ENCODE measurements around the gene ZFHX2. TPM values are rescaled to one million over a fixed set of nuclear protein-coding genes. Genes with fewer than 3 reads are reported as not detected.

The ZFHX2 gene
- total RNA-seq, 8 experiments from 2014 or later, result 2.3 to 7.9 (median 4.7) TPM

DNA sequence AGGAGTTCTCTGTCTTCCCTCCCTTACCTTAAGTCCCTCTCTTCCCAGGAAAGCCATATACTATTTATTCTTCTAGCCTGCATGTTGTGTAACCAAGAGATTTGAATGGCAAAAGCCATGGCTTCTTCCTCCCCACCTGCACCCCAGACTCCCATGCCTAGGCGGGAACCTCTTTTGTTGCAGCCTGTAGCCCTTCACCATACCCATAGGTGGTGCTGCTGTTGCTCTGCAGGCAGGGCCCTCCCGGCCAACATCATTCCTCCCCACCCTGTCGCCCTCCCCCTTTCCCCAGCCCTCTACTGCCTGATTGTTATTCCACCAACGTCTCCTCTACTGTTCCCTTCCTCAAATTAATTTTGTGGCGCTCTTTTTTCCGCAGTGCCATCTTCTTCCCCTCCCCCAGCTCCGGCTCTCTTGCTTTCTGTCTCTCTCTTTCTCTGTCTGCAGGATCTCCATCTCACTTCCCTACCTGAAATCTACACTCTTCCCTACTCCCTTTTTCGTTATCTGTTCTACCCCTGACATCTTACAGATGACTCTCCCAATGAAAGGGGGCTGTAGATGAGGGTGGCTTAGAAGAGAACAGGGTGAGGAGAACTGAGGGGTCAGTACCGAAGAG, 68.2 kb downstream of the ZFHX2 start:
- in situ Hi-C loops (cut with MboI; ENCODE audit: low pct_unique_long_range_greater_than_20kb in 2 of 9, low sequenced_read_pairs in 9 of 9, unreplicated experiment in 9 of 9), result loop anchor here in 7 of 9 experiments (10.0 kb wide), 2 partner anchors 71 to 81 kb away; partner anchors contain the start of genes THTPA (in 6 of the 7), ZFHX2 (in 6 of the 7) and AP1G2 (in 1 of the 7)
- peaks cover 22 to 34% of the 10 kb centered on the region in 2 donors for H3K4me1 ChIP-seq (replicated peaks in 1 of 2)
- H3K27ac ChIP-seq, result peak overlapping the region; percentile 76 to 94
- peak; percentile 87 to 98 (median 88) for ATAC-seq (replicated peaks in 6 of 8)
- H3K4me3 ChIP-seq, result no peak overlapping the region
- WGBS, 10 experiments, result 28 to 93% (median 43%) methylated on average over 1 to 7 of the region's 9 CpGs; no CpG with 5 or more reads in 3 of the 10 experiments

DNA sequence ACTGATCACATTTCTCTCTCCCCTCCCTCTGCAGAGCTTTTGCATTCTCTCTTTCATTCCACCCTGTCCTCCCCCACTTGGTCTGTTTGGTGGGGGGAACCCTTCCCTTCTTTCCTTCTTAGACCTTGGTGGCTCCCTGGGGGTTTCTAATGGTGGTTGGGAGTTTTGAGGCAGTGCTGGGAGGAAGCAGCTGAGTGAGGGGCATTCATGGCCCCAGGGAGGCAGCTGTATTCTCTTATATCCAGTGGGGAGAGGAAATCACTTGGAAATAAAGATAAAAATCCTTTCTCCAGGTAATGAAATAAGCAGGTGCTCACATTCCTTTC, 68.8 kb downstream of the ZFHX2 start:
- Histone ChIP-seq H3K4me3 (peak overlapping the region in 1 of 5 donors; percentile 1), H3K27ac (peak overlapping the region; percentile 76 to 94)

DNA sequence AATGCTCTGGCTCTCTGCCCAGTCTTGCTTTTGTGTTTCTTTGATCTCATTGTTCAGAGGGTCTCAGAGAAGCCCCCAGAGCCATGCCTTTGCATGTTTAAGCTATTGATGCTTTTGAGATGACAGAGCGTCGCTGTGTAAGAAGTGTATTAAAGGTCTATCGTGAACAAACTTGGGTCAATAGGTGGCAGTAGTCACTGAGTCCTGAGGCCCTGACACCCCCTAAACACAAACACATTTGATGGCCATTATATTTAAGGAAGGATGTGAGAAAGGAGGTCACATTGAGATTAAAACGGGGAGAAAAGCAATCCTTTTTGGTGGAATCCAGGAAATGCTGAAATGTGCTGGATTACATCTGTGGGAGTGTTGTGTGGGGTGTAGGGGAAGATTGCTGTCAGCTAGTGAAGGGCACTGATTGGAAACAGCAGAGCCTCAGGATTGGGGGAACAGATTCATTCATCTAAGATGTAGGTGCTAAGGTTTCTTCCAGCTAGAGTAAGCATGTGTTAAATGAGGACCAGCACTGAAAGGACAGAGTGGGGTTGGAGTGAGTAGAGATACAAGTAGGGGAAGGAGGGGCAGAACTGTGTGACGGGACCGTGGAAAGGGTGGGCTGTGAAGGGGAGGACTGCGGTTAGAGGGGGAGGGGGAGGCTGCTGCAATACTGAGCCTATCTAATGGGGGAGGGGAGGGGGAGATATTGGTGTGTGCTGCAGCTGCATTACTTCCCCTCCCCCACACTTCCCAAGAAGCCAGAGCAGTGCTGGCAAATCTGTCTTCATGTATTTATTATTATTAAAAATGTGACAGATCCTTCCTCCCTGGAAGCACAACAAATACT, 69.4 kb downstream of the ZFHX2 start:
- ATAC-seq (replicated peaks in 6 of 8), result peak in 5 of 8 experiments; percentile 72 to 81 (median 74)
- Histone ChIP-seq H3K4me3 (peak overlapping the region in 2 of 5 donors; percentile 1 to 7), H3K4me1 (replicated peaks in 1 of 2) (peaks cover 22 to 34% of the 10 kb centered on the region in 2 donors), H3K27ac (peak overlapping the region; percentile 76 to 94)
- in situ Hi-C loops (cut with MboI; ENCODE audit: low pct_unique_long_range_greater_than_20kb in 2 of 9, low sequenced_read_pairs in 9 of 9, unreplicated experiment in 9 of 9), result loop anchor here in 7 of 9 experiments (10.0 kb wide), 2 partner anchors 73 to 83 kb away; partner anchors contain the start of genes THTPA (in 6 of the 7), ZFHX2 (in 6 of the 7) and AP1G2 (in 1 of the 7)
- WGBS, 10 experiments, result 0 to 54% (median 33%) methylated on average over 1 to 4 of the region's 7 CpGs; no CpG with 5 or more reads in 1 of the 10 experiments

More for the DNA sequence above, 68.8 kb downstream of the ZFHX2 start:
- in situ Hi-C loops (cut with MboI; ENCODE audit: low pct_unique_long_range_greater_than_20kb in 2 of 9, low sequenced_read_pairs in 9 of 9, unreplicated experiment in 9 of 9), result loop anchor here in 7 of 9 experiments (10.0 kb wide), 2 partner anchors 72 to 82 kb away; partner anchors contain the start of genes THTPA (in 6 of the 7), ZFHX2 (in 6 of the 7) and AP1G2 (in 1 of the 7)
- peak in 5 of 8 experiments; percentile 29 to 66 (median 49) for ATAC-seq (replicated peaks in 6 of 8)
- H3K4me1 ChIP-seq (replicated peaks in 1 of 2), result peaks cover 22 to 34% of the 10 kb centered on the region in 2 donors

- Histone ChIP-seq H3K4me1 (replicated peaks in 1 of 2) (peaks cover 22 to 34% of the 10 kb centered on the region in 2 donors), H3K27ac (peak overlapping the region; percentile 76 to 94), H3K4me3 (no peak overlapping the region)
- in situ Hi-C loops (cut with MboI; ENCODE audit: low pct_unique_long_range_greater_than_20kb in 2 of 9, low sequenced_read_pairs in 9 of 9, unreplicated experiment in 9 of 9), result loop anchor here in 7 of 9 experiments (10.0 kb wide), 2 partner anchors 73 to 83 kb away; partner anchors contain the start of genes THTPA (in 6 of the 7), ZFHX2 (in 6 of the 7) and AP1G2 (in 1 of the 7)
- 20 to 66% (median 28%) methylated on average over 2 to 3 of the region's 3 CpGs; no CpG with 5 or more reads in 5 of the 10 experiments for WGBS, 10 experiments
- ATAC-seq (replicated peaks in 6 of 8), result peak in 1 of 8 experiments; percentile 36
Observed at GRCh38 chr14:23481362-23481970, 70.1 kb downstream of the ZFHX2 start.

GRCh38 chr14:23478109-23478759, 73.3 kb downstream of the ZFHX2 start:
- Histone ChIP-seq H3K4me1 (replicated peaks in 1 of 2) (peaks cover 15 to 21% of the 10 kb centered on the region in 2 donors), H3K27ac (no peak overlapping the region), H3K4me3 (no peak overlapping the region)
- peak in 3 of 8 experiments; percentile 57 to 74 (median 64) for ATAC-seq (replicated peaks in 6 of 8)
- in situ Hi-C loops (cut with MboI; ENCODE audit: low pct_unique_long_range_greater_than_20kb in 2 of 9, low sequenced_read_pairs in 9 of 9, unreplicated experiment in 9 of 9), result no loop called here
- WGBS, 10 experiments, result 5 to 100% (median 20%) methylated on average over 1 to 5 of the region's 5 CpGs

- 25 to 100% (median 100%) methylated on average over 1 of the region's 1 CpG; no CpG with 5 or more reads in 3 of the 10 experiments for WGBS, 10 experiments
- in situ Hi-C loops (cut with MboI; ENCODE audit: low pct_unique_long_range_greater_than_20kb in 2 of 9, low sequenced_read_pairs in 9 of 9, unreplicated experiment in 9 of 9), result loop anchor here in 3 of 9 experiments (5.0 to 25.0 kb wide), 2 partner anchors 91 to 134 kb away; no protein-coding TSS in a partner anchor
- no peak overlapping the region for H3K4me3 ChIP-seq
- no peak overlapping the region for H3K27ac ChIP-seq
- ATAC-seq (replicated peaks in 6 of 8), result no peak
- H3K4me1 ChIP-seq (replicated peaks in 1 of 2), result peaks cover 6 to 7% of the 10 kb centered on the region in 2 donors
Observed at GRCh38 chr14:23470947-23471346, 80.6 kb downstream of the ZFHX2 start.

Other genes with a start within 250 kb of the ZFHX2 start
- gene PPP1R3E, start 248.9 kb downstream of the ZFHX2 start, total RNA-seq, result 10 to 100 TPM in 6 of 8 experiments, 1 to 10 TPM in 2; 6.1 to 21.3 (median 12.6) TPM
- gene BCL2L2, start 244.9 kb downstream of the ZFHX2 start, total RNA-seq, result 10 to 100 TPM; 12.6 to 37.7 (median 19.0) TPM
- gene PABPN1, start 230.3 kb downstream of the ZFHX2 start, total RNA-seq, result 100 to 1,000 TPM in 4 of 8 experiments, 10 to 100 TPM in 4; 57.2 to 162 (median 91.9) TPM
- 100 to 1,000 TPM in 1 of 8 experiments, 10 to 100 TPM in 4, 1 to 10 TPM in 3; 3.1 to 110 (median 39.3) TPM for gene SLC22A17, start 198.9 kb downstream of the ZFHX2 start, total RNA-seq
- gene EFS, start 186.6 kb downstream of the ZFHX2 start, total RNA-seq, result 1 to 10 TPM; 1.0 to 9.6 (median 2.8) TPM
- under 1 TPM in 4 of 8 experiments, not detected in 4; 0.14 to 0.66 (median 0.44) TPM for gene IL25, start 179.0 kb downstream of the ZFHX2 start, total RNA-seq
- gene CMTM5, start 174.7 kb downstream of the ZFHX2 start, total RNA-seq, result 1 to 10 TPM in 1 of 8 experiments, under 1 TPM in 6, not detected in 1; 0.05 to 2.0 (median 0.40) TPM
- gene MYH6, start 143.5 kb downstream of the ZFHX2 start, total RNA-seq, result under 1 TPM in 5 of 8 experiments, not detected in 3; 0.05 to 0.47 (median 0.14) TPM
- gene MYH7, start 116.1 kb downstream of the ZFHX2 start, total RNA-seq, result under 1 TPM in 7 of 8 experiments, not detected in 1; 0.04 to 0.93 (median 0.14) TPM
- 10 to 100 TPM; 38.1 to 67.6 (median 56.4) TPM for gene NGDN, start 82.1 kb downstream of the ZFHX2 start, total RNA-seq
- 10 to 100 TPM; 10.4 to 30.8 (median 14.9) TPM for gene THTPA, start 4.5 kb upstream of the ZFHX2 start, total RNA-seq
- gene AP1G2, start 16.0 kb upstream of the ZFHX2 start, total RNA-seq, result 100 to 1,000 TPM in 1 of 8 experiments, 10 to 100 TPM in 6, 1 to 10 TPM in 1; 7.5 to 125 (median 25.5) TPM
- gene JPH4, start 27.0 kb upstream of the ZFHX2 start, total RNA-seq, result 10 to 100 TPM in 7 of 8 experiments, 1 to 10 TPM in 1; 1.6 to 41.5 (median 21.9) TPM
- 10 to 100 TPM in 2 of 8 experiments, 1 to 10 TPM in 2, under 1 TPM in 4; 0.27 to 43.1 (median 1.1) TPM for gene DHRS2, start 84.6 kb upstream of the ZFHX2 start, total RNA-seq